Body of pancreas (tissue), 4 donors: ENCODE measurements around the gene MBD2.

Source experiments
- CTCF ChIP-seq, 7 experiments: fragments of 450-650 bp in 4 of 7; fragments of 200-600 bp in 3 of 7; sonication (generic) in 3 of 7; IDR thresholded peaks; one replicate each; pipeline ENCODE4 v1.5.1; 2016 to 2019; ENCODE audit warnings: antibody characterized with exemption in 7 of 7
- POLR2A ChIP-seq, 3 donors: fragments of 450-650 bp; IDR thresholded peaks; one replicate each; pipeline ENCODE4 v1.6.1; 2016; ENCODE audit warnings: antibody characterized with exemption in 3 of 3, mild to moderate bottlenecking in 2 of 3

- no peak for TF ChIP-seq POLR2A (IDR thresholded peaks at IDR 0.05)
- no peak for TF ChIP-seq CTCF (IDR thresholded peaks at IDR 0.05)
Observed at GRCh38 chr18:54112356-54112755, 112.1 kb downstream of the MBD2 start.
